Glomerular endothelial cell (primary cell): Measurements from ENCODE around the gene ZNF614. TPM values are rescaled to one million over a fixed set of nuclear protein-coding genes. Genes with fewer than 3 reads are reported as not detected.
"Not testable (repeated sequence)": the region's sequence is repeated elsewhere in the genome, so short reads cannot be mapped to it uniquely, and the experiment has no call there.

Experiments
- DNase-seq: peaks from one replicate; pipeline ENCODE4 v3.0.0-alpha.2; 2011; ENCODE audit warnings: low read depth, low spot score; ENCODE audit errors: extremely low read depth
- total RNA-seq: library from RNA; depleted of rRNA; stranded (reverse); fragments of >200 nt; gene quantifications from 2 replicates; pipeline ENCODE4 v1.2.3, GENCODE V29; 2015

The ZNF614 gene
- total RNA-seq, 1 donor from 2014 or later = 8.8 TPM

DNA sequence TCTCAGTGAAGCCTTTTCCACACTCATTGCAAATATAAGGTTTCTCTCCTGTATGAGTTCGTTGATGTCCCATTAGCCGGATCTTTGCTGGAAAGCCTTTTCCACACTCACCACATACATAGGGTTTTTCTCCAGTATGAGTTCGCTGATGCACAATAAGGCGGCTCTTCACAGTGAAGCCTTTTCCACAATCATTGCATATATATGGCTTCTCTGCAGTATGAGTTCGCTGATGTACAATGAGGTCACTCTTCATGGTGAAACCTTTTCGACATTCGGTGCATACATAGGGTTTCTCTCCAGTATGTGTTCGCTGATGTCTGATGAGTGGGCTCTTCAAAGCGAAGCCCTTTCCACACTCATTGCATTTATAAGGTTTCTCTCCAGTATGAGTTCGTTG, 34.8 kb downstream of the ZNF614 start:
- DNase-seq = no peak

DNA sequence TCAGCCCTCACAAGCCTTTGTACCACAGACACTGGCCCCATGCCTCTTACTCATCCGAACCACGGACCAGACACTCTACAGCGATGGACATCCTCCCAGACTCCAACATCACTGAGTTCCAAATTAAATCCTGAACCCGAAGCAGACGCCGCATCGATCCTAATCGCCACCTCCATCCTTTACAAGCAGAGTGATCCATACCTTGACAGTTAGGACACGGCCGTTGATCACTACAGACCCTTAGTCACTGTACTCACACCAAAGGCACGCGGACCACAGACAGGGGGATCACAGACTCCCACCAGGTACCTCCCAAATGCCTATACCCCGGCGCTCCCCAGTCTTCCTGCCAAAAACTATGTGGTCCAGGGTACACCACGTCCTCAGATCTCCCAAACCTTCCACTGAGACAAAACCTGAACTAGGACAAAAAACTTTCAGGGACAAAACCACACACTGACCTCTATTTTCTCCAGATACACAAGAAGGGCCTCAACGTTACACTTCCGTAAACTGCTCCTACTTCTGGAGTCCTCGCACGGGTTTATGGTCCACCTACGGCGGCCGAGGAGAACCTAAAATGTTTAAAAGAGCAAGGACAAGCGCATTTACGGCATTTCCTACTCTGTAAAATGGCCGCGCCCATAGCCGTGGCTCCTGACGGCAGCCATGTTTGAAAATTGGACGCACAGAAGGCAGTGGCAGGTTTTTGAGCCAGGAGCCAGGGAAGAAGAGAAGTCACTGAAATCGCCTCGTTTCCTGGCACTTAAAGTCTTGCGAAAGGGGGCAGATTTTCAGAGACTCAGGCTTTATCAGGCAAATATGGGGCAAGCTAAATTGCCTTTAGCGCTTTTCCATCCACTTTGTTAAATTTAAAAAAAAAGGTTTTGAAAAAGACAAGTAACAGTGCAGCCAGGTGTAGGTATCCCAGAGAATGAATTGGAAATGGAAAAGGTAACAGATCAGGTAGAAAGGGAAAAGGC, 41.6 kb downstream of the ZNF614 start, which contains the start of gene ZNF350:
Gene ZNF350, minus strand, starts transcription at position 532 of the 983 bp plus-strand sequence. CDS start 12,480 bp downstream, outside the sequence.
- peak; percentile 80 for DNase-seq

DNA sequence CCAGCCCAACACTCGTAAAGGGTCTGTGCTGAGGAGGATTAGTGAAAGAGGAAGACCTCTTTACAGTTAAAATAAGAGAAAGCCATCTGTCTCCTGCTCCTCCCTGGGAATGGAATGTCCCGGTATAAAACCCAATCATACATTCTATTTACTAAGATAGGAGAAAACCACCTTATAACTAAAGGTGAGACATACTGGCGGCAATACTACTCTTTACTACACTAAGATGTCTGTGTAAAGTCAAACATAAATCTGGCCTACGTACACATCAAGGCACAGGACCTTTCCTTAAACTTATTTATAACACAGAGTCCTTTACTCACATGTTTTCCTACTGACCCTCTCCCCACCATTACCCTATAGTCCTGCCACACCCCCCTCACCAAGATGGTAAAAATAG, 44.8 kb downstream of the ZNF614 start:
- DNase-seq = no peak

DNA sequence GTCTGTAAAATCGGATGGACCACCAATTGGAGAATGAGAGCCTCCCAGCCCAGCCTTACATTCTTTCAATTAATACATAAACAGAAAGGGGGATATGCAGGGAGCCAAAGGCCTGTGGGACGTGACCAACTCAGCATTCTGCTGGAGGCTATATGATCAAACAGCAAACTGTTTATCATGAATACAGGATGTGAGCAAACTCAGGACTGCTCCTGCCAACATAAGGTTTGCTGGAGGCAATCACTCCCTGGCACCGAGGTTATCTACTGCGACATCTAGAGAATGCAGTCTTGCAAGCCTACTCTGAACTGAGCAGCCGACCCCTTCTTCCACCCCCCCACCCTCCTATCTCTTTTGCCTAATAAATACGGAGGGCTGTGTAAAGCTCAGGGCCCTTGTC, 47.3 kb downstream of the ZNF614 start:
- DNase-seq = not testable (repeated sequence)

DNA sequence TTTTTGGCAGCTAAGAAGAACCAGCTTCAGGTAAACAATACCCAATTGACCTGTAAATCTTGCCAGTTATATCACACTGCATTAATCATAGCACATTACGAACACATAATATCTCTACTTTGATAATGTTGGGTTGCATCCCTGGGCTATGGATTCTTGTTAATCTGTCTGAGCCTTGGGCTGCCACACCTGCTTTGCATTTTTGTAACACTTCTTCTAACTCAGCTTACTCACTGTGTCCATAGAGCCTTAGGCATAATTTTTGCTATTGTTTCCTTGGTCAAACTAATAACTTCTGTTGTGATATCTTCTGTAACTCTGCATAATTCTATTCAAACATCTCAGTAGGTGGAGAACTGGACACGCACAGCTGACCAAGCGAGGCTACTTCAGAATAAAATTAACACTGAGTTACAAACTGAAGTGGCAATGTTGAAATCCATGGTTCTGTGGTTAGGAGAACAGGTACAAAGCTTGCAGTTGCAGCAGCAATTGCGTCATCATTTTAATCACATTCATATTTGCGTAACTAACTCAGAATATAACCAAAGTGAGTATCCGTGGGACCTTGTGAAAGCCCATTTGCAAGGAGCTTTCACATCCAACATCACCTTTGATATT, 48.0 kb downstream of the ZNF614 start:
- no peak for DNase-seq

GRCh38 chr19:51978882-51979281, 49.3 kb downstream of the ZNF614 start:
- no peak for DNase-seq

DNA sequence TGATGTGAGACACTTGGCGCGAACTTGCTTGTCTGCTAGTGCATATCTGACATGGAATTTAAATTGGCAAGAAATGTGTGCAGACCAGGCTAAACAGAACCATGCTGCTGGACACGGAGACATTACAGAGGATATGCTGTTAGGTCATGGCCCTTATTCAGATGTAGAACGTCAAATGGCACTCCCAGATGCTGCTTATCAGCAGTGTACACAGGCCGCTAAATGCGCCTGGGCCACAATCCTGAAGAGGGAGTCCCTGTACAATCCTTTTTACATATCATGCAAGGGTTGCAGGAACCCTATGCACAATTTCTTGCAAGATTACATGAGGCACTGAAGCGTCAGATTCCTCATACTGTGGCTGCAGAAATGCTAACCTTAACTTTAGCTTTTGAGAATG, 50.8 kb downstream of the ZNF614 start:
- no peak for DNase-seq

DNA sequence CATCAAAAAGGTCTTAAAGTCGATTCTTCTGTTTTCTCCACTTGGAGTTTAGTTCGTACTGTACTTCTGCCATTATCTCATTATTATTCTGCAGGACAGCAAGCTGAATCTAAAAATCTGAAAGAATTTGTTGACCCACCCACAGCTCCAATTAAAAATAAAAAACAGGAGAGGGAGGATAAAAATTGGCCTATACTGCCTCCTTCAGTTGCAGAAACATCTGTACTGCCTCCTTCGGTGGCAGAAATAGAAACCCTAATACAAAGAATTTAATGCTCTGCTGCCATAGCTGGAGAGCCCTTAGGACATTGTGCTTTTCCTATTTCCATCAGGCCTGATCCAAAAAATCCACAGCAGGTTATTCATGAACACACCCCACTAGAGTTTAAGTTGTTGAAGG, 51.3 kb downstream of the ZNF614 start:
- DNase-seq = no peak

DNA sequence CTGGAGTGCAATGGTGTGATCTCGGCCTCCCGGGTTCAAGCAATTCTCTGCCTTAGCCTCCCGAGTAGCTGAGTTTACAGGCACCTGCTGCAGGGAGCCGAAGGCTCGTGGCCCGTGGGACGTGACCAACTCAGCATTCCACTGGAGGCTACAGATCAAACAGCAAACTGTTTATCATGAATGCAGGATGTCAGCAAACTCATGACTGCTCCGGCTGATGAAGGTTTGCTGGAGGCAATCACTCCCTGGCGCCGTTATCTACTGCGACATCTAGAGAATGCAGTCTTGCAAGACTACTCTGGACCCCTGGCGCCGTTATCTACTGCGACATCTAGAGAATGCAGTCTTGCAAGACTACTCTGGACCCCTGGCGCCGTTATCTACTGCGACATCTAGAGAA, 52.4 kb downstream of the ZNF614 start:
- not testable (repeated sequence) for DNase-seq

DNA sequence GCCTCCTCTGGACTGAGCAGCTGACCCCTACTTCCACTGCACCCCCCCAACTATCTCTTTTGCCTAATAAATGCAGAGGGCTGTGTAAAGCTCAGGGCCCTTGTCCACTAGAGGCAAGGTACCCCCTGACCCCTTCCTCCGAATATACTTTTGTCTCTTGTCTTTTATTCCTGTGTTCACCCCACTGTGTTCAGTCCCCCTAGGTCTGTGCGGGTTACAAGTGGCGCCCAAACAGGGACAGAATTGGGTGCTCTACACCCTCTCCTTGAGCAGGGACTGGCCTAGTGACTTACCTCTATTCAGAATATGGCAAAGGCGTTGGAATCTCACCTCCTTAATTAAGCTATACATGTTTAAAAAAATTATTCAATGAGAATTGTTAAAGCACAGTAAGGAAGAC, 56.6 kb downstream of the ZNF614 start:
- DNase-seq = no peak

DNA sequence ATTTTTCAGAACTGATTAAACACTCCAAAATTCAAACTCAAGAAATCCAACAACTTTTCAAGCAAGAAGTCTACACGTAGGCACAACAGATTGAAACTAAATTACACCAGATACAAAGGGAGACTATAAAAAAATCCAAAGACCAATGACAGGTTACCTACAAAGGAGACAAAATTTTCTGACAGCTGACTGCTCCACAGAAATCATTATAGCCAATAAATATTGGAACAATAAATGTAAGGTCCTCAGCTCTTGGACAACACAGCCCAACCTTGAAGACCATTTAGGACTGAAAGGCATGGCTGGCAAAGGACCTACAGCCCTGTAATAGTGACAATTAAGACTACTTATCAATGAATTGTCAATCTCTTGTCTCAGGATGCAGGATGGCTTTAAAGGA, 57.5 kb downstream of the ZNF614 start:
- DNase-seq = no peak

GRCh38 chr19:51965583-51965982, 62.6 kb downstream of the ZNF614 start:
- no peak for DNase-seq

Other genes with a start within 250 kb of the ZNF614 start
- not detected in 2 replicates for gene FPR3, start 233.2 kb downstream of the ZNF614 start, total RNA-seq
- gene ZNF577, start 140.4 kb downstream of the ZNF614 start, total RNA-seq = 4.7 and 4.8 TPM in 2 replicates
- 3.6 and 6.8 TPM in 2 replicates for gene ZNF649, start 123.4 kb downstream of the ZNF614 start, total RNA-seq
- gene ZNF613, start 100.9 kb downstream of the ZNF614 start, total RNA-seq = 4.0 and 9.3 TPM in 2 replicates
- 4.1 and 5.7 TPM in 2 replicates for gene ZNF350, start 41.5 kb downstream of the ZNF614 start, total RNA-seq
- gene ZNF615, start 20.2 kb downstream of the ZNF614 start, total RNA-seq = 3.2 and 6.1 TPM in 2 replicates
- 6.1 and 7.7 TPM in 2 replicates for gene ZNF432, start 20.5 kb upstream of the ZNF614 start, total RNA-seq
- gene ZNF841, start 67.4 kb upstream of the ZNF614 start, total RNA-seq = 6.8 and 14.8 TPM in 2 replicates
- gene ZNF616, start 111.6 kb upstream of the ZNF614 start, total RNA-seq = 5.1 and 7.5 TPM in 2 replicates
- 5.5 and 10.2 TPM in 2 replicates for gene ZNF836, start 143.2 kb upstream of the ZNF614 start, total RNA-seq
- 322 and 337 TPM in 2 replicates for gene PPP2R1A, start 161.7 kb upstream of the ZNF614 start, total RNA-seq
- gene ZNF766, start 241.2 kb upstream of the ZNF614 start, total RNA-seq = 9.1 and 9.5 TPM in 2 replicates